ENCODE data around the gene THOC6.

GRCh38 chr16:3058139-3059030, 34.5 kb downstream of the THOC6 start:
- TF ChIP-seq YY1 (IDR thresholded peaks at IDR 0.05; ENCODE audit: insufficient read depth, insufficient read length) (no peak), SUZ12 (IDR thresholded peaks at IDR 0.05; ENCODE audit: extremely low read depth, insufficient read depth, insufficient read length) (no peak), ZNF274 (IDR thresholded peaks at IDR 0.05; ENCODE audit: low read depth, low read length) (no peak)

All from NT2/D1 (cell line).